HG02759 (cell line): Measurements from ENCODE around the gene TERC.

Experiments used
- ATAC-seq: cut with Tn5 transposase; IDR thresholded peaks from one replicate; pipeline ENCODE4 v1.9.1; 2021; ENCODE audit warnings: mild to moderate bottlenecking, moderate library complexity; ENCODE audit not compliant: unreplicated experiment

TERC gene

DNA sequence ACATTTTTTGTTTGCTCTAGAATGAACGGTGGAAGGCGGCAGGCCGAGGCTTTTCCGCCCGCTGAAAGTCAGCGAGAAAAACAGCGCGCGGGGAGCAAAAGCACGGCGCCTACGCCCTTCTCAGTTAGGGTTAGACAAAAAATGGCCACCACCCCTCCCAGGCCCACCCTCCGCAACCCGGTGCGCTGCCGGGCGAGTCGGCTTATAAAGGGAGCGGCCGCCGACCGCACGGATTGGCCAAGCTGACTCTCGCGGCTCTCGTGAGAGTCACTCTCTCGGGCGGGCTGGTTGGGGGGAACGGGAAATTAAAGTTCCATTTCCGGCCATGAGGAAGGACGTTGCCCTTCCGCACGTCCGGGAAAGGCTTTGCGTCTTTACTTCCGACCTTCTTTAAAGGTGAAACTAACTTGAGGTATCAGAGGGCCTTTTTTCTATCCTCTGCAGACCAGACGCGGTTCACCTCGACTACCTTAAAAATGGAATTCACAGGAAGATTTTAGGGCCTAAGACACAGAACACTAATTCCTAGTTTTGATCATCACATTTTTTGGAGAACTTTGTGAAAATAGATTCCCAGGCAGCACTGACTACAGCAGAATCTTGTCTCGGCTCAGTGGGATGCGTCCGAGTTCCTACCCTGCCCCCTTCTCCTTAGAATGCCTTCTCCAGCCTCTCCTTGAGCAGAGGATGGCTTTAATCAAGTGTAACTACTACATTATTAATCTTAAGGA, at the start of gene TERC:
TERC (minus strand) TSS at position 179 of the 731 bp plus-strand sequence.
- peak; percentile 85 for ATAC-seq

DNA sequence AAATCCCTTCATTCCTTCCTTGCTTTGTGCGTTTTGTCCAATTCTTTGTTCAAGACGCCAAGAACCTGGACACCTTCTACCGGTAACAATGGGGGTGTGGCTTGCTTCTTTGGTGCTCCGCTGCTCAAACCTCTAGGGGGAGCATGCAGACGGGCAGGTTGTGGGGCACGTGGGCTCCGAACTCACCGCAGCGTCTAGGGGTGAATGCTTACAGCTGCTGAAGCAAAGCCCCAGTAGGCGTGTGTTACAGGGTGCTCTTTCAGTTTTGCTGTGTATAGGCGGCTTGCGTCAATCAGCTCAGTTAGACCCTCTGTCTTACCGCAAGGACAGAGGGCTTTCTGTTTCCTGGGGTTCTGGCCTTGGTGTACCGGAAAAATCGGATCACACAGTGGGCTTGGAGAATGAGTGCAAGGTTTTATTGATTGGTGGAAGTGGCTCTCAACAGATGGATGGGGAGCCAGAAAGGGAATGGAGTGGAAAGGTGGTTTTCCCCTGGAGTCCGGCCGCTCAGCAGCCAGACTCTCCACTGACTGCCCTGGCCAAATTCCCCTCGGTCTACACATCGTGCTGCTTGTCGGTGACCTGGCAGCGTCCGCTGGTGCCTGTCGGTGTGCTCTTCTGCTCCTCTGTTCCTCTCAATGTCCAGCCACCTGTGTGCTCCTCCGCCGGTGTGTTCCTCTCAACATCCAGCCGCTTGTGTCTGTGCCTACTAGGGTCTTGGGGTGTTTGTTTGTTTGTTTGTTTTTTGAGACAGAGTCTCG, 49.1 kb upstream of the TERC start:
- peak; percentile 88 for ATAC-seq

DNA sequence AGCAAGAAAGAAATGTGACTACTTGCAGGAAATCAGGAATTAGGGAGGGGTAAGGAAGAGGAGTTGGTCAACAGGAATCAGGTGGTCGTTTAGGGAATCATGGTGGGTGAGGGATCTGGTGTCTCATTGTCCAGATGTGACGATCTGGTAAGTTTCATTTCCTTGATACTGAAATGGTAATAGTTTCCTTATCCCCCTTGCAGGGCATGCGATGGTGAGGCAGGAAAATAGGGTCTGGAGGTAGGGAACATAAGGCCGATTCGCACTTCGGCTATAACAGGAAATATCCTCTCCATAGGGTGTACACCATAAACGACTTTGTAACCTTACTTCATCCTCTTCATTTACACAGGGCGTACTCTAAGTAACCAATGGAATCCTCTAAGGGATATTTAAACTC, 48.4 kb upstream of the TERC start:
- ATAC-seq, result no peak

DNA sequence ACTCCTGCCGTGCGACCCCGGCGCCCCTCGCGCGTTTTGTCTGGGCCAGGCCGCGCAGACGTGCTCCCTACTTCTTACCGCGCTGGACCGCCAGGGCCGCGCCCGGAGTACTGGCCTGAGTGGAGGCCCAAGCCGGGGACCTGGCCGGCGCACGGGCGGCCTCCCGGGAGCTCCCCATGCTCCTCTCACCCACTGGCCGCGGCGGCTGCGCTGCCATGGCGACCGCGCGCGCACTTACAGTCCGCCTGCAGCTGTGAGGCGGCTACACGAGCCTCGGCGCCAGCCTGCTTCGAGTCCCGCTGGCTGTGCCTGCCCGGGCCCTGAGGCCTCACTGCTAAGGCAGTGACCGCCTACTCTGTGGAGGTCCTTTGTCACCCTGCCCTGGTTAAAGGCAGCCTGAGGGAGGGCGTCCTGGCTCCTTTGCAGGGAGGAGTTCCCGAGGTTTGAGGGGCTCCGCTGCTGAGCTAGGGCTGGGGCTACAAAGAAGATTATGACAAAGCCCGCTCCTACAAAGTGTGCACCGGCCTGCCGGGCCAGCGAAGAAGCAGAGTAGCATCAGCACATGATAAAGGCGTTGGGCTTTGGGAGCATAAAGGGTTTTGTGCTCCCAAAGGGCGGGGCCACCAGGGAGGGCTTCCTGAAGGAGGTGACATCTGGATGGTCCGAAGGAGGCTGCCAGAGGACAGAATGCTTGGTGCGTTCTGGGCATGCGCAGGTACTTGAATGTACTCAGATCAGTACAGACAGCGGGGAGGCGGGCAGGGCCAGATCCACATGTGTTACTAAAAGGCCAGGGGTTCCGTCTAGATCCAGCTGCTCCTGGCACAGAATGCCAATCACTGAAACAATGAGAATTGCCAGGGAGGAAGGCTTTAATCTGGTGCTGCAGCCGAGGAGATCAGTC, 47.7 kb upstream of the TERC start, which contains the start of the genes LRRC34 and LRRIQ4:
LRRC34 (minus strand) TSS at position 573 of the 904 bp plus-strand sequence; CDS start at position 217, 356 bp downstream.
LRRIQ4 (plus strand) TSS at position 539 of the 904 bp plus-strand sequence. CDS start 9,052 bp downstream, outside the sequence.
- peak; percentile 71 for ATAC-seq

DNA sequence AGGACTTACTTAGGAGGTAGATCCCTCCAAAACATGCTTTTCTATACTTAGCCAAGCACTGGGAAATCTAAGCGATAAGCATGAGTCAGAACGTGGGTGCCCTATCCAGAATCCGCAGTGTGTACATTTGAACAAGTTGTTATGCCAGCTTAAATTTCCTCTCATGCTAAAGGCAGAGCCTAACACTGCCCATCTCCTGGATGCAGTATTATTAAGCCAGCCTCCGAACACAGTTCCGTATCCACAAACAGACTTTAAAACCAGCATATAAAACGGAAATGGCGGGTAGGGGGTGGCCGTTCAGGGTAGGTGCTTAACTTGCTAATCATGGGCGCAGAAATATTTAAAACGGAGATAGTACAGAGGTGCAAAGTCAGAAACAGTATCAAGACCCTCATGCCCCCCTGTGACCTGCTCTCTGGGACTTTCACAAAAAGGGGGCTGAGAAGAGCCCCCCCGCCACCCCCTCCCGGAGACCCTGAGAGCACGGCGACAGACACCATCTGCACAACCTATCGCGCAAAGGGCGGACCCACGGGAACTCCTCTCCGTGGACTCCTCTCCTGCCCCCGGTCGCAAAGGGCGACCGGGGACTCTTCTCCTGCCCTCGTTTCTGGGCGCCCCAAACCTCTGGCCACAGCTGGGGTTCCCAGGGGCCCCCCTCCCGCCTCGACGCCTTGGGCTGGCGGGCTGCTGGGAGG, 46.9 kb upstream of the TERC start:
- peak; percentile 3 for ATAC-seq

DNA sequence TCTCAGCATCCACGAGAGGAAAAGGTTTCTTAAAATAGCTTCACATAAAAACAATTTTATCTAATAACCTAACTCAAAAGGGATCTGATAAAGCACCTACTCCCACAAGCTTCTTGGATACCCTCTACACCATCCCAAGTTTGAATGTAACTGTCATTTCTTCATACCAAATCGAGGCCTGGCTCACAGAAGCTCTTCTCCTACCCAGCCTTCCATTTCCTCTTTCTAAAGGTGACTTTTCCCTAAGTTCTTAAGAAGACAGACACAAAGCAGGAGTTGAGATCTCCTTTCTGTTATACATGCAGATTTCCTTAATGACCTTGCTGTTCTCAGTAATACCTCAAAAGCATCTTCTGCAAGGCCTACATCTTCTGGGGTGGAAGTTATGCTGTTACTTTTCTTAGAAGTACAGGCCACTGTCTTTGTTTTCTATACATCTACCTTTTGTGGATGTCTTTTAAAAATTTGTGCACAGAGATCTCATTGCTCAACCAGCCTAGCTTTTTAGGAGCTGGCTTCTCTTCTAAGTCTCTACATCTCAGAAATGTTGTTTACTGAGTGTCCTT, 44.5 kb upstream of the TERC start:
- ATAC-seq, result no peak

DNA sequence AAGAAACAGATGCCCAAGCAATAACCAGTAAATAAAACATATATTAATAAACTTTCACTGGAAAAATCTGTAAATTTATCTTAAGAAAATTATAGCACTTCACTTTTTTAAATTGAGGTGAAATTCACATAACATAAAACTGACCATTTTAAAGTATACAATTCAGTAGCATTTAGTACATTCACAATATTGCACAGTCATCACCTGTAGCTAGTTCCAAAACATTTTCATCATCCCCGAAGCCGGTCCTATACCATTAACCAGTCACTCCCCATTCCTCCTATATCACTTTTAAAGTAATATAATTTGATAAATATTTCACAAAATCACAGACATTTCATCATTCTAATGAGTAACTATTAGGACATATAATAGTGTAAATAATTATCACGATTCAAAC, 39.8 kb upstream of the TERC start:
- ATAC-seq, result no peak

DNA sequence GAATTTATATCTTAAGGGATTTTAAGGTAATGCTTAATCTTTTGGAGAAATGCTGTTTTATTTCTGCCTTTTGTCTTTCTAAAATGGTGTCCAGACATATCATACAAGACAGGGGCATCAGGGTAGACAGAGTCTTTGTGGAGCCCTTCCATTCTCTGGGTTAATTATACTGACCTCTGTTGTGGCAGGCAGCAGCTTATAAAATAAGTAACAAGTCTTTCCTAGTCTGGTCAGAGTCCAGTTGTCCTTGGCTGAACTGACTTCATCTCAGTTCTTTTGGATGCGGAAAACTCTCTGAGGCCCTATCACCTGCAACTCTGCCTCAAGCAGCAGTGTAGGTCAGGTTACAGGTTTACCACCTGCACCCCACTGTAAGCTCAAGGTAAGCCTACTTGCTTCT, 27.5 kb upstream of the TERC start:
- no peak for ATAC-seq

DNA sequence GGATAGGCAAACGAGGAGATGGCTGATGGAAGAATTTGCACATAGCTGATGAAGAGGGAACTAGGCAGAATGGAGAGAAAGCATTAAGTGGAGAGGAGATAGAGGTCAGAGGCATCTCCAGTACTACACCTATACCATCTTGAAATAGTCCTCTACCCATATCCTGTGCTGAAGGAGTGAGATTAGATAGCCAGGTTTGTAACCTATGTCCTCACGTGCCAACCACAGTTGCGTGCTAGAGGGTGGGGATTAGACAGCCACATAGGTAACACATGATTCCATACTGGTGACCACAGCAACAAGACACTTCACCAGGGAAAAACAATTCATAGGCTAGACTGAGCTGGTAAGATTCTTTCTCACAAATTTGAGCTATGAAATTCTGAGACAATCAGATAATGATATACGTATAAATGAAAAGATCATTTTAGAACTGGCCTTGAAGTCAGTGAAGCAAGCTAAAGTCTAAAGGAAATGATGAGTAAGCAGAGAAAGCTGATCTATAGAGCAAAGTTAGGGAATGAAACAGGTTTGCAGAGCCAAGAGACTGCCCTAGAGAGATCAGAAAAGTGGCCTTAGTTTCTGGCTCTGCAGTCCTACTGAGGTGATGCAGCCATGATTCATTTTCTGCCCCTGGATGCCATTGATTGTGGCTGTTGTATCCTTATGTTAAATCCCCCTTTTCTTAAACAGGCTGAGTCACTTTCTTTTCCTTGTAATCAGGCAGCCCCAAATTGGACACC, 26.0 kb upstream of the TERC start:
- ATAC-seq, result no peak

DNA sequence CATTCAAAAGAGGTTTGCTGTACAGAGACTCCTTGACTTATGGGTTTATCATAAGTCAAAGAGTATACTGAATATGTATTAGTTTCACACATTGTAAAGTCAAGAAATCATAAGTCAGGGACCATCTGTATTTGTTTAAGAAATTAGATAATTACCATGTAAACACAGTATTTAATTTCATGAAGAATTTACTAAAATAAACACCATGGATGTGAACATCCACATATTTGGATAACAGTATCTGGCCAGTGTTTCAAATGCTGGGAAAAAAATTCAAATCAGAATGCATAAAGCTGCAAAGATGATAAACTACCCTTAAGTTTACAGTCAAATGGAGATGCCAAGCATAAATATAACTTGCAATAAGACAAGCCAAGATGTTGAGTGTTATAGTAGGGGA, 25.4 kb upstream of the TERC start:
- no peak for ATAC-seq

DNA sequence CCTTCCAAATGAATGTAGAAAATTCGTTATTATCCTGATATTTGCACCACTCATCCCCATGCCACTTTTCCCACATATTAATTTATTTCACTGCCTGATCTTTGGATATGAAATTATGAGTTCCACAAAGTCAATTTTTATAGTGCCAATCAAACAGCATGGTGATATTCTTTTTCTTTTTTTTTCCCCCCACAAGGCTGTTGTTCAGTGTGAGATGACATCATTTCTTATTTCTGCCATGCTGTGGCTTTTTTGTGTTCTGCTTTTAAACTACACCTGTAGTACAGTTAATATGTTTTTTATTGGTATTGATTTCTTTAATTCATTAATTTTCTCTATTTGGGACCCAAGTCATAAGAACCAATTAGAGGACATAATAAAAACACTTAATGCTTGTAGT, 22.9 kb upstream of the TERC start:
- no peak for ATAC-seq

DNA sequence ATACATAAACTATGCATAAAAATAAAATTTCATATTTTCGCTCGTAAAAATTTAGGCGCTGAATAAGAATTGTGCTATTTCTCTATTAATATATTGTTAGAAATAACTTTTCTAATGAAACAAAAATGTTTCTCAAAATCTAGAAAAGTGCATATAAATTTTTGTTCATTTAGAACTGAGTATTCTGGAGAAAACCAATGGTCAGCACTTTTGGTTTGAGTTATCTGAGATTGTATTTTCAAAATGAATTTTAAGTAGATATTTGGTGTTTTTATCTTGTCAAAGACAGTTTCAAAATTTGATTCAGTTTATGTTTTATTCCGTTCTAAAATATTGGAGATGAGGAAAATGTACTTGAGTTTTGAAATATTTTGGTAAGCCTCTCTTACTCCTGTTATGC, 22.3 kb upstream of the TERC start:
- ATAC-seq, result no peak

DNA sequence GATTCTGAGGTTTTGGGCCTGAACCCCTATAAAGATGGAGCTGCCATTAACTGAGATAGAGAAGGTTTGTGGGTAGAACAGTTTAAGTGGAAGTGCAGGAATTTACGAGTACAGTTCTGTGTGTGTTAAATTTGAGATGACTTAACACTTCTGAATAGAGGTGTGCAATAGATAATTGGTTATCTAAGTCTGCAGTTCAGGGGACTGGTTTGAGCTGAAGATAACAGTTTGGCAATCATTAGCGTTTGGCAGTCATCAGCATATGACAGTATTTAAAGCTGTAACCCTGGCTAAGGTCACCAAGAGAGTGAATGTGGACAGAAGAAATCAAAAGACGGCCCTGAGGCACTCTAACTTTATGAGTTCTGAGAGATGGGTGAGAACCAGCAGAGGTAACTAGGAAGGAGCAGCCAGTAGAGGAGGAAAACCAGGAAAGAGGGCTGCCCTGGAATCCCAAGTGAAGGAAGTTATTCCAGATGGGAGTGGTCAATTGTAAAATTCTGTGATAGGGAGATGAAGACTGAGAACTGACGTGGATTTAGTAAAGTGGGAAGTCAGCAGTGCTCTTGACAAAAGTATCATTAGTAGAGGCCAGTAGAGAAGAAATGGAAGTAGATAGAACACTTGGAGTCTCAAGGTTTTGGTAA, 16.5 kb upstream of the TERC start:
- ATAC-seq, result no peak

DNA sequence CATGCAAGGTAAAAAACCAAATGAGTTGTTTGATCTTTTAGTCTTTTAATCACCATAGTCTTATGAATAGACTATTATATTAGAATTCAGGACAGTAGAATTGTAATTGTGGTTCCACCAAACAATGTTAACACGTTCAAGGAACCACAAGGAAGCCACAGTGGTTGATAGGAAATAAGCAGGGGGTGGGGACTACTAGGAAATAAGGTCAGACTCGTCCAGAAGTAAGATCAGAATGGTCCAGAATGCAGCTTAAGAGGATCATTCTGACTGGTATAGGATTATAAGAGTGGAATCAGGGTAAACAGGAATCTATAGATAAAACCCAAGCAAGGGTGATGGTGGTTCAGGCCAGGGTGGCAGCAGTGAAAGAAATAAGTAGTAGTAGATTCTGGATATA, 15.9 kb upstream of the TERC start:
- ATAC-seq, result no peak

DNA sequence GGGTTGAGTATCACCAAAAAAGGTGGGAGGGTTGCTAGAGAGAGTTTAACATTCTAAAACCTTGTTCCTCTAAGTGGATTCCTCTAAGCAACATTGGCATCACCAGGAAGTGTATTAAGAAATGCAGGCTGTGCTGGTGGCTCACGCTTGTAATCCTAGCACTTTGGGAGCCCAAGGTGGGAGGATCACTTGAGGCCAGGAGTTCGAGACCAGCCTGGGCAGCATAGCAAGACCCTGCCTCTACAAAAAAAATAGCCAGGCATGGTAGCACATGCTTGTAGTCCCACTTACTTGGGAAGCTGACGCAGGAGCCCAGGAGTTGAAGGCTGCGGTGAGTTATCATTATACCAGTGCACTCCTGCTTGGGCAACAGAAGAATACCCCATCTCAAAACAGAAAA, 13.0 kb upstream of the TERC start:
- no peak for ATAC-seq

DNA sequence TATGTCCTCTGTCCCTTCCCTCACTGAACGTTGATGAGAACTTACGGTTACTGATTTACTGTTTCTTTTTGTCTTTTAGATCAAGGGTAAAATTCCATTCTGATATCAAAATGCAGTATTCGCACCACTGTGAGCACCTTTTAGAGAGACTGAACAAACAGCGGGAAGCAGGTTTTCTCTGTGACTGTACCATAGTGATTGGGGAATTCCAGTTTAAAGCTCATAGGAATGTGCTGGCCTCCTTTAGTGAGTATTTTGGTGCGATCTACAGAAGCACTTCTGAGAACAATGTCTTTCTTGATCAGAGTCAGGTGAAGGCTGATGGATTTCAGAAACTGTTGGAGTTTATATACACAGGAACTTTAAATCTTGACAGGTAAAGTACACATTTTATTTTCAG, 9.3 kb upstream of the TERC start:
- no peak for ATAC-seq

DNA sequence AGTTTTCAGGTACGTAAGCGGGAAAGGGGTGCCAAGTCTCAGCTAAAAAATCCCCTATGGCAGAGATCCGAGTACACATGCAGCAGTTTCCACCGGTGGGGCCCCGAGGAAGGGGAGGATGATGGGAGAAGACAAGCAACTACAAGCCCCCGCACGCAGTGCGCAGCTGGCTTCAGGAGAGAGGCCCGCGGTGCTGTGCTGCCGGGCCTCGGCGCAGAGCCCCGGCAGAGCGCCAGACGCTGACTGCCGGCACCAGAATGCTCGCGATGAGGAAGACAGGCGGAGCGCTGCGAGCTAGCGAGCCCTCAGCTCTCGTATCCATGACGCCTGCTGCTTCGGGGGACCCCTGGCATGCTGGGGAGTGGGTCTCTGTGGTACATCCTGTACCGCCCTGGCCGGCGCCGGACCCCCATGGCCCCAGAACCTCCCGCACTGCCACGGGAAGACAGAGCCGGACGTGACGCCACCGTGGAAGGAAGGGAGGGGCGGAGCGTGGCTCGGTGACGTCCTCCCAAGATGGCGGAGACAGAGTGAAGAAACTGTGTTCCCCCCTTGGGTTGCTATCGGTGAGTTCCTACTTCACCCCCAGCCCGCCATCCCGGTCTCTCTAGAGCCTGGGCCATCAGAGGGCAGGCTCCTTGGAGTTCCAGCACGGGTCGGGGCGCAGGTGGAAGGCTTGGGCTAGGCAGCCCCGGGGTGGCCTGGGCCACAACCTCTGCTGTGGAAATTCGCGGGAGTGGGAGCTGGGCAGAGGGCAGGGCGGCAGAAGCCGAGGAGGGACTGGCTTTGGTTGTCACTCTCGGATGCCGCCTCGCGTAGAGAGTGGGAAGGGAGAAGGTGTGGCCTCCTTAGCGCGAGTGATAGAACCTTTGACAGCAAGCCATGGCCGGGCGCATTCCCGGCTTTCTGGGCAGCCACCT, 8.3 kb upstream of the TERC start, which contains the start of gene MYNN:
MYNN (plus strand) TSS at position 500 of the 920 bp plus-strand sequence. CDS start 900 bp downstream, outside the sequence.
- peak; percentile 80 for ATAC-seq
